Esophagus muscularis mucosa (tissue), 4 donors: ENCODE measurements around the gene CCNE1. TPM values are rescaled to one million over a fixed set of nuclear protein-coding genes. Genes with fewer than 3 reads are reported as not detected.
"Not testable (repeated sequence)": the region's sequence is repeated elsewhere in the genome, so short reads cannot be mapped to it uniquely, and the experiment has no call there.

Experiments
- DNase-seq: peaks from one replicate; pipeline ENCODE4 v3.0.0-alpha.2; 2017; ENCODE audit errors: extremely low spot score
- H3K27ac ChIP-seq, 4 donors: fragments of 200-600 bp; sonication (generic); replicated peaks in 1 of 4; 1 replicate in 3 of 4; 2 replicates in 1 of 4; pipeline ENCODE4 v1.5.1; 2016 to 2019; ENCODE audit warnings: mild to moderate bottlenecking in 1 of 4
- H3K27me3 ChIP-seq, 4 donors: fragments of 200-600 bp; sonication (generic); one replicate each; pipeline versions ENCODE4 v1.5.1 to v1.6.0; 2016 to 2019
- H3K36me3 ChIP-seq, 4 donors: fragments of 200-600 bp; sonication (generic); one replicate each; pipeline ENCODE4 v1.5.1; 2016 to 2019
- H3K4me1 ChIP-seq, 4 donors: fragments of 200-600 bp; sonication (generic); one replicate each; pipeline ENCODE4 v1.5.1; 2016 to 2019
- H3K4me3 ChIP-seq, 4 donors: fragments of 200-600 bp; sonication (generic); 1 replicate in 2 of 4; 2 replicates in 2 of 4; pipeline ENCODE4 v1.5.1; 2016 to 2019; ENCODE audit warnings: mild to moderate bottlenecking in 4 of 4, moderate library complexity in 1 of 4
- H3K9me3 ChIP-seq, 4 donors: fragments of 200-600 bp; sonication (generic); 1 replicate in 3 of 4; 2 replicates in 1 of 4; pipeline ENCODE4 v1.5.1; 2016 to 2019
- EP300 ChIP-seq: sonication (generic); formaldehyde crosslinking; IDR thresholded peaks from one replicate; pipeline ENCODE4 v1.6.1; 2017; ENCODE audit warnings: antibody characterized with exemption
- POLR2A ChIP-seq: fragments of 450-650 bp; IDR thresholded peaks from one replicate; pipeline ENCODE4 v1.6.1; 2017; ENCODE audit warnings: antibody characterized with exemption, moderate library complexity, mild to moderate bottlenecking, low read depth
- POLR2AphosphoS5 ChIP-seq, 2 donors: sonication (generic); formaldehyde crosslinking; IDR thresholded peaks; one replicate each; pipeline ENCODE4 v1.6.1; 2017; ENCODE audit warnings: antibody characterized with exemption in 2 of 2
- WGBS: methylation state at CpG from one replicate; pipeline ENCODE4 v1.1.5; 2018; 5-methylcytosine and 5-hydroxymethylcytosine counted together
- intact Hi-C: fragments of 100-400 bp; cut with DNase I; formaldehyde crosslinking; loops from one replicate; pipeline ENCODE4 v1.15.1; 2023
- total RNA-seq, 4 donors: library from RNA; depleted of rRNA; stranded (reverse); fragments of >200 nt; gene quantifications; one replicate each; pipeline versions ENCODE4 v1.1.0 to v1.2.1, GENCODE V29; 2016
- TF ChIP-seq, protein P1 (sequence below), 3 experiments: fragments of 200-600 bp in 2 of 3; fragments of 450-650 bp in 1 of 3; sonication (generic) in 2 of 3; IDR thresholded peaks; one replicate each; pipeline ENCODE4 v1.5.1; 2017 to 2019; ENCODE audit warnings: antibody characterized with exemption in 3 of 3, mild to moderate bottlenecking in 2 of 3, moderate library complexity in 1 of 3

CCNE1 gene
- total RNA-seq, 4 donors from 2014 or later: 0.42 to 4.0 (median 2.4) TPM

DNA sequence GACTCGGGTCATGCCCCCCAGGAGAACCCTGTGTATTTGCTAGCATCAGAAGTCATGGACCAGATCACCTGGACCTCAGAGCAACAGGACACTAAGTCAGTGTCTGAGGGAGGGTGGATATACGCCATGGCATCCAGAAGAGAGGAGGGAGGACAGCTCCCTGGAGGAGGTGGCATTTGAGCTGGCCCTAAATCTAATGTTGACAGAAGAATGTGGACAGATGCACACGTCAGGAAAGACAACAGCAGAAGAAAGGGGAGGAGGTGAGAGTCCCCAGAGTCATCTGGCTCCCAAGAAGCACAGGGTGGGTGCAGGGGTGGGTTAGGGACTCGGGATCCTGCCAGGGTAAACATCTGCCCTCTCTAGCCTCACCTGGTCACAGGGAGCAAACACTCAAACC is 24.5 kb upstream of the CCNE1 start:
- WGBS: 75% methylated on average over 3 of the region's 4 CpGs
- no peaks in the 10 kb centered on the region for H3K9me3 ChIP-seq
- intact Hi-C loops: no loop called here
- no peak overlapping the region for H3K27ac ChIP-seq
- DNase-seq: no peak
- H3K4me1 ChIP-seq: no peaks in the 10 kb centered on the region
- H3K36me3 ChIP-seq: no peaks in the 10 kb centered on the region
- peaks cover 0 to 4% (median 0%) of the 10 kb centered on the region in 4 donors for H3K27me3 ChIP-seq
- no peak for TF ChIP-seq POLR2AphosphoS5 (IDR thresholded peaks at IDR 0.05)
- no peak for TF ChIP-seq POLR2A
- TF ChIP-seq EP300: no peak
- TF ChIP-seq, protein P1, sequence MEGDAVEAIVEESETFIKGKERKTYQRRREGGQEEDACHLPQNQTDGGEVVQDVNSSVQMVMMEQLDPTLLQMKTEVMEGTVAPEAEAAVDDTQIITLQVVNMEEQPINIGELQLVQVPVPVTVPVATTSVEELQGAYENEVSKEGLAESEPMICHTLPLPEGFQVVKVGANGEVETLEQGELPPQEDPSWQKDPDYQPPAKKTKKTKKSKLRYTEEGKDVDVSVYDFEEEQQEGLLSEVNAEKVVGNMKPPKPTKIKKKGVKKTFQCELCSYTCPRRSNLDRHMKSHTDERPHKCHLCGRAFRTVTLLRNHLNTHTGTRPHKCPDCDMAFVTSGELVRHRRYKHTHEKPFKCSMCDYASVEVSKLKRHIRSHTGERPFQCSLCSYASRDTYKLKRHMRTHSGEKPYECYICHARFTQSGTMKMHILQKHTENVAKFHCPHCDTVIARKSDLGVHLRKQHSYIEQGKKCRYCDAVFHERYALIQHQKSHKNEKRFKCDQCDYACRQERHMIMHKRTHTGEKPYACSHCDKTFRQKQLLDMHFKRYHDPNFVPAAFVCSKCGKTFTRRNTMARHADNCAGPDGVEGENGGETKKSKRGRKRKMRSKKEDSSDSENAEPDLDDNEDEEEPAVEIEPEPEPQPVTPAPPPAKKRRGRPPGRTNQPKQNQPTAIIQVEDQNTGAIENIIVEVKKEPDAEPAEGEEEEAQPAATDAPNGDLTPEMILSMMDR (IDR thresholded peaks at IDR 0.05): no peak
- H3K4me3 ChIP-seq: no peak overlapping the region

DNA sequence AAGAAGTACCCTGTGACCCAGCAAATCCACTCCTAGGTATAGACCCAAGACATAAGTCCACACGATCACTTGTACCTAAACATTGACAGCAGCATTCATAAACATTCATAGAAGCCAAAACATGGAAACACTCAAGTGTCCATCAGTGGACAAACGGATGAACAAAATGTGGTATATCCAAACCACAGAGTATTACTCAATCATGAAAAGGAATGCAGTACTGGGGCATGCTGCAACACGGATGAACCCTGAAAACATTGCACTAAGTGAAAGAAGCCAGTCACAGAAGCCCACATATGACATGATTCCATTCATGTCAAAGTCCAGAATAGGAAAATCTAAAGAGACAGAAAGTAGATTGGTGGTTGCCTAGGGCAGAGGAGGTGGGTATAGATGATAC is 22.8 kb upstream of the CCNE1 start:
- intact Hi-C loops: no loop called here

GRCh38 chr19:29793116-29793727 is 18.6 kb upstream of the CCNE1 start:
- intact Hi-C loops: no loop called here
- no peak overlapping the region for H3K27ac ChIP-seq
- TF ChIP-seq, protein P1 (IDR thresholded peaks at IDR 0.05): no peak
- TF ChIP-seq EP300 (no peak), POLR2AphosphoS5 (IDR thresholded peaks at IDR 0.05) (no peak), POLR2A (no peak)

More for the DNA sequence above, 22.8 kb upstream of the CCNE1 start:
- no peak overlapping the region for H3K4me3 ChIP-seq
- 85% methylated on average over 3 of the region's 3 CpGs for WGBS
- no peak overlapping the region for H3K27ac ChIP-seq
- no peak for DNase-seq
- H3K9me3 ChIP-seq: no peaks in the 10 kb centered on the region
- H3K36me3 ChIP-seq: no peaks in the 10 kb centered on the region
- peaks cover 0 to 4% (median 0%) of the 10 kb centered on the region in 4 donors for H3K27me3 ChIP-seq
- H3K4me1 ChIP-seq: no peaks in the 10 kb centered on the region
- TF ChIP-seq POLR2A (no peak), POLR2AphosphoS5 (IDR thresholded peaks at IDR 0.05) (no peak), EP300 (no peak)
- TF ChIP-seq, protein P1 (IDR thresholded peaks at IDR 0.05): no peak

GRCh38 chr19:29794490-29794889 is 17.3 kb upstream of the CCNE1 start:
- H3K9me3 ChIP-seq, H3K36me3 ChIP-seq, intact Hi-C loops, H3K27me3 ChIP-seq, H3K27ac ChIP-seq, H3K4me3 ChIP-seq, DNase-seq: not testable (repeated sequence)
- 94% methylated on average over 7 of the region's 7 CpGs for WGBS
- peaks cover 0 to 10% (median 4%) of the 10 kb centered on the region in 4 donors for H3K4me1 ChIP-seq

More at GRCh38 chr19:29793116-29793727, 18.6 kb upstream of the CCNE1 start:
- H3K27me3 ChIP-seq: no peaks in the 10 kb centered on the region
- H3K36me3 ChIP-seq: no peaks in the 10 kb centered on the region
- no peak overlapping the region for H3K4me3 ChIP-seq
- WGBS: 89% methylated on average over 11 of the region's 11 CpGs
- no peak for DNase-seq
- peaks cover 0 to 1% (median 0%) of the 10 kb centered on the region in 4 donors for H3K4me1 ChIP-seq
- no peaks in the 10 kb centered on the region for H3K9me3 ChIP-seq

GRCh38 chr19:29795461-29796172 is 16.2 kb upstream of the CCNE1 start:
- TF ChIP-seq POLR2A: no peak
- TF ChIP-seq, protein P1 (IDR thresholded peaks at IDR 0.05): no peak
- TF ChIP-seq POLR2AphosphoS5 (IDR thresholded peaks at IDR 0.05): no peak
- no peak for TF ChIP-seq EP300
- no peaks in the 10 kb centered on the region for H3K9me3 ChIP-seq
- intact Hi-C loops: no loop called here
- no peak overlapping the region for H3K27ac ChIP-seq
- H3K4me3 ChIP-seq: no peak overlapping the region
- no peaks in the 10 kb centered on the region for H3K27me3 ChIP-seq
- H3K36me3 ChIP-seq: no peaks in the 10 kb centered on the region
- no peak for DNase-seq
- 74% methylated on average over 16 of the region's 16 CpGs for WGBS
- H3K4me1 ChIP-seq: peaks cover 0 to 10% (median 4%) of the 10 kb centered on the region in 4 donors
